Measurements from ENCODE around the gene CYFIP2. TPM values are rescaled to one million over a fixed set of nuclear protein-coding genes. Genes with fewer than 3 reads are reported as not detected.

The CYFIP2 gene
- total and polyA plus RNA-seq, 2 of the 13 experiments (the other 11 are each of a cell fraction or from before 2014, with no cell fraction given), result 22.6 to 30.3 TPM

DNA sequence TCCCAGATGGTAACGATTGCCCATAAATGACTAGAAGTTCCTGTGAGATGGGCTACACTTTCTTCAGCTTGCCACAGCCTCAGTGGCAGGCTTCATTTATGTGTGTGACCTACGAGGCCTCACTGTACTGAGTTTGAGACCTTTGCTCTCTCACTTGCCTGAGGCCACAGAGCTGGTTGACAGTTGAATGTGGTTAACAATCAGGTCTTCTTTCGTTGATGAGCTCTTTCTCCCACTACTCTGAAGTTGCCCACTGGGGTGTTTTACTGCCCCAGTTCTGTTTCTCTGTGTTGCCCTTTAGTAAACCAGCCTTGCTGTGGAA lies 70.5 kb downstream of the CYFIP2 start:
- H3K9me3 ChIP-seq (ENCODE audit: low read length), result no peaks in the 10 kb centered on the region
- no peak for DNase-seq (ENCODE audit: low spot score)
- no peak overlapping the region for H3K9ac ChIP-seq (ENCODE audit: insufficient read depth, low read depth, low read length)
- no peak overlapping the region for H2AFZ ChIP-seq (ENCODE audit: low read length)
- peak overlapping the region; percentile 35 for H3K27ac ChIP-seq (ENCODE audit: extremely low read length, insufficient read depth, low read length)
- in situ Hi-C loops (cut with HindIII; ENCODE audit: extremely low pct_ligation_motif_present, low pct_unique_long_range_greater_than_20kb), result loop anchor here (25.0 kb wide), 1 partner anchor 401 kb away; the partner anchor contains the start of genes LSM11 and THG1L
- no peak overlapping the region for H3K4me3 ChIP-seq (replicated peaks in 1 of 3; ENCODE audit: insufficient read depth in 1 of 3, low read depth in 2 of 3, low read length in 3 of 3)
- H3K27me3 ChIP-seq (ENCODE audit: control insufficient read depth in 1 of 2, insufficient read depth in 2 of 2, low read length in 2 of 2), result no peaks in the 10 kb centered on the region
- ATAC-seq, result peak; percentile 98
- H3K36me3 ChIP-seq (replicated peaks in 1 of 2; ENCODE audit: control insufficient read depth in 1 of 2, insufficient read depth in 2 of 2, low read length in 2 of 2), result peaks cover 1 to 15% of the 10 kb centered on the region in 2 experiments; a peak in 4 of 5 replicates
- H3K4me1 ChIP-seq (ENCODE audit: insufficient read depth, low read length), result peaks cover 14% of the 10 kb centered on the region
- H3K79me2 ChIP-seq (ENCODE audit: insufficient read depth, low read length), result no peaks in the 10 kb centered on the region
- ChIA-PET CTCF (ENCODE audit: low intra/inter-chr PET ratio, low total read pairs) (no interaction called here), POLR2A (no interaction called here)
- H4K20me1 ChIP-seq (ENCODE audit: insufficient read depth, low read length), result no peaks in the 10 kb centered on the region
- intact Hi-C loops (cut with micrococcal nuclease; ENCODE audit: unreplicated experiment), result no loop called here
- TF ChIP-seq, protein P1, sequence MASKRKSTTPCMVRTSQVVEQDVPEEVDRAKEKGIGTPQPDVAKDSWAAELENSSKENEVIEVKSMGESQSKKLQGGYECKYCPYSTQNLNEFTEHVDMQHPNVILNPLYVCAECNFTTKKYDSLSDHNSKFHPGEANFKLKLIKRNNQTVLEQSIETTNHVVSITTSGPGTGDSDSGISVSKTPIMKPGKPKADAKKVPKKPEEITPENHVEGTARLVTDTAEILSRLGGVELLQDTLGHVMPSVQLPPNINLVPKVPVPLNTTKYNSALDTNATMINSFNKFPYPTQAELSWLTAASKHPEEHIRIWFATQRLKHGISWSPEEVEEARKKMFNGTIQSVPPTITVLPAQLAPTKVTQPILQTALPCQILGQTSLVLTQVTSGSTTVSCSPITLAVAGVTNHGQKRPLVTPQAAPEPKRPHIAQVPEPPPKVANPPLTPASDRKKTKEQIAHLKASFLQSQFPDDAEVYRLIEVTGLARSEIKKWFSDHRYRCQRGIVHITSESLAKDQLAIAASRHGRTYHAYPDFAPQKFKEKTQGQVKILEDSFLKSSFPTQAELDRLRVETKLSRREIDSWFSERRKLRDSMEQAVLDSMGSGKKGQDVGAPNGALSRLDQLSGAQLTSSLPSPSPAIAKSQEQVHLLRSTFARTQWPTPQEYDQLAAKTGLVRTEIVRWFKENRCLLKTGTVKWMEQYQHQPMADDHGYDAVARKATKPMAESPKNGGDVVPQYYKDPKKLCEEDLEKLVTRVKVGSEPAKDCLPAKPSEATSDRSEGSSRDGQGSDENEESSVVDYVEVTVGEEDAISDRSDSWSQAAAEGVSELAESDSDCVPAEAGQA (IDR thresholded peaks at IDR 0.05; ENCODE audit: low read depth), result no peak
- TF ChIP-seq, protein P1 (CRISPR knock-in tag; IDR thresholded peaks at IDR 0.05; ENCODE audit: borderline replicate concordance), result no peak
- peak; percentile 54; the same call in 1 of the 2 replicates for TF ChIP-seq ZFX (CRISPR knock-in tag; IDR thresholded peaks at IDR 0.05; ENCODE audit: low read depth)
- TF ChIP-seq, protein P2, sequence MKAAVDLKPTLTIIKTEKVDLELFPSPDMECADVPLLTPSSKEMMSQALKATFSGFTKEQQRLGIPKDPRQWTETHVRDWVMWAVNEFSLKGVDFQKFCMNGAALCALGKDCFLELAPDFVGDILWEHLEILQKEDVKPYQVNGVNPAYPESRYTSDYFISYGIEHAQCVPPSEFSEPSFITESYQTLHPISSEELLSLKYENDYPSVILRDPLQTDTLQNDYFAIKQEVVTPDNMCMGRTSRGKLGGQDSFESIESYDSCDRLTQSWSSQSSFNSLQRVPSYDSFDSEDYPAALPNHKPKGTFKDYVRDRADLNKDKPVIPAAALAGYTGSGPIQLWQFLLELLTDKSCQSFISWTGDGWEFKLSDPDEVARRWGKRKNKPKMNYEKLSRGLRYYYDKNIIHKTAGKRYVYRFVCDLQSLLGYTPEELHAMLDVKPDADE (CRISPR knock-in tag; IDR thresholded peaks at IDR 0.05), result no peak
- TF ChIP-seq, protein P3, sequence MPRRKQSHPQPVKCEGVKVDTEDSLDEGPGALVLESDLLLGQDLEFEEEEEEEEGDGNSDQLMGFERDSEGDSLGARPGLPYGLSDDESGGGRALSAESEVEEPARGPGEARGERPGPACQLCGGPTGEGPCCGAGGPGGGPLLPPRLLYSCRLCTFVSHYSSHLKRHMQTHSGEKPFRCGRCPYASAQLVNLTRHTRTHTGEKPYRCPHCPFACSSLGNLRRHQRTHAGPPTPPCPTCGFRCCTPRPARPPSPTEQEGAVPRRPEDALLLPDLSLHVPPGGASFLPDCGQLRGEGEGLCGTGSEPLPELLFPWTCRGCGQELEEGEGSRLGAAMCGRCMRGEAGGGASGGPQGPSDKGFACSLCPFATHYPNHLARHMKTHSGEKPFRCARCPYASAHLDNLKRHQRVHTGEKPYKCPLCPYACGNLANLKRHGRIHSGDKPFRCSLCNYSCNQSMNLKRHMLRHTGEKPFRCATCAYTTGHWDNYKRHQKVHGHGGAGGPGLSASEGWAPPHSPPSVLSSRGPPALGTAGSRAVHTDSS (CRISPR knock-in tag; conservative IDR thresholded peaks at IDR 0.05), result no peak
- TF ChIP-seq ZNF292 (CRISPR knock-in tag; IDR thresholded peaks at IDR 0.05; ENCODE audit: borderline replicate concordance, low read depth), result 0 out of 2 replicates have a peak, but pooled peaks have one; percentile 32
- TF ChIP-seq HNF4G (IDR thresholded peaks at IDR 0.05; ENCODE audit: borderline replicate concordance, low read depth, low read length), result peak; percentile 55
- no peak for TF ChIP-seq HNF4G (CRISPR knock-in tag; IDR thresholded peaks at IDR 0.05; ENCODE audit: borderline replicate concordance, low read depth)
- peak; percentile 61; the same call in 1 of the 2 replicates for TF ChIP-seq HNF4A (CRISPR knock-in tag; IDR thresholded peaks at IDR 0.05)
- TF ChIP-seq ZFY (CRISPR knock-in tag; IDR thresholded peaks at IDR 0.05), result peak; percentile 27; the same call in 1 of the 2 replicates
- peak; percentile 20; the same call in 1 of the 2 replicates for TF ChIP-seq SALL1 (CRISPR knock-in tag; IDR thresholded peaks at IDR 0.05)
- peak; percentile 90 for FAIRE-seq
- BruUV-seq (replicated peaks), result no TSS peak
- H3K4me2 ChIP-seq (ENCODE audit: low read depth, low read length), result peak overlapping the region; percentile 14
- WGBS (ENCODE audit: low lambda C conversion rate), result 8% methylated on average over 3 of the region's 3 CpGs
